ENCODE results near the gene SGMS1. TPM values are rescaled to one million over a fixed set of nuclear protein-coding genes. Genes with fewer than 3 reads are reported as not detected.

The SGMS1 gene
- total and polyA plus RNA-seq, 4 donors: 15.8 to 142 (median 41.3) TPM

GRCh38 chr10:50326172-50326555, 297.6 kb downstream of the SGMS1 start:
- TF ChIP-seq CTCF (IDR thresholded peaks at IDR 0.05; ENCODE audit: control extremely low read depth, extremely low read depth): no peak
- no peak overlapping the region for H3K27ac ChIP-seq (ENCODE audit: low read depth in 1 of 2, low read length in 1 of 2)

GRCh38 chr10:50325449-50326171, 298.1 kb downstream of the SGMS1 start:
- 47% methylated on average over 6 of the region's 6 CpGs for WGBS, 2 donors
- no peak for TF ChIP-seq CTCF (IDR thresholded peaks at IDR 0.05; ENCODE audit: control extremely low read depth, extremely low read depth)
- no peak overlapping the region for H3K4me3 ChIP-seq

More at GRCh38 chr10:50326172-50326555, 297.6 kb downstream of the SGMS1 start:
- Histone ChIP-seq H3K9ac (ENCODE audit: insufficient read depth in 1 of 2, low read length in 2 of 2) (peak overlapping the region in 1 of 2 donors; percentile 8), H3K4me1 (ENCODE audit: control insufficient read depth in 5 of 5, insufficient read depth in 5 of 5, low read length in 5 of 5) (peaks cover 1 to 56% (median 27%) of the 10 kb centered on the region in 5 donors), H3K27me3 (ENCODE audit: control insufficient read depth in 3 of 3, insufficient read depth in 3 of 3, low read length in 2 of 3) (no peaks in the 10 kb centered on the region), H3K9me3 (ENCODE audit: control insufficient read depth in 4 of 4, insufficient read depth in 3 of 4, low read length in 3 of 4) (no peaks in the 10 kb centered on the region), H3K4me3 (no peak overlapping the region), H3K36me3 (ENCODE audit: control insufficient read depth in 4 of 4, insufficient read depth in 4 of 4, low read length in 4 of 4) (peaks cover 0 to 3% (median 0%) of the 10 kb centered on the region in 4 donors)
- no peak for ATAC-seq (ENCODE audit: insufficient read depth, low FRiP score)
- DNase-seq: no peak

GRCh38 chr10:50324680-50325393, 298.9 kb downstream of the SGMS1 start:
- no peaks in the 10 kb centered on the region for H3K9me3 ChIP-seq (ENCODE audit: control insufficient read depth in 4 of 4, insufficient read depth in 3 of 4, low read length in 3 of 4)
- H3K27ac ChIP-seq (ENCODE audit: low read depth in 1 of 2, low read length in 1 of 2): no peak overlapping the region
- H3K4me1 ChIP-seq (ENCODE audit: control insufficient read depth in 5 of 5, insufficient read depth in 5 of 5, low read length in 5 of 5): peaks cover 2 to 58% (median 27%) of the 10 kb centered on the region in 5 donors
- no peak overlapping the region for H3K4me3 ChIP-seq
- ATAC-seq (ENCODE audit: insufficient read depth, low FRiP score) (no peak), DNase-seq (no peak)
- 96 to 100% methylated on average over 4 of the region's 4 CpGs for WGBS, 2 donors
- no peak overlapping the region for H3K9ac ChIP-seq (ENCODE audit: insufficient read depth in 1 of 2, low read length in 2 of 2)
- no peaks in the 10 kb centered on the region for H3K27me3 ChIP-seq (ENCODE audit: control insufficient read depth in 3 of 3, insufficient read depth in 3 of 3, low read length in 2 of 3)
- no peak for TF ChIP-seq CTCF (IDR thresholded peaks at IDR 0.05; ENCODE audit: control extremely low read depth, extremely low read depth)
- H3K36me3 ChIP-seq (ENCODE audit: control insufficient read depth in 4 of 4, insufficient read depth in 4 of 4, low read length in 4 of 4): peaks cover 0 to 3% (median 0%) of the 10 kb centered on the region in 4 donors

More at GRCh38 chr10:50325449-50326171, 298.1 kb downstream of the SGMS1 start:
- no peaks in the 10 kb centered on the region for H3K27me3 ChIP-seq (ENCODE audit: control insufficient read depth in 3 of 3, insufficient read depth in 3 of 3, low read length in 2 of 3)
- ATAC-seq (ENCODE audit: insufficient read depth, low FRiP score) (peak; percentile 41), DNase-seq (peak in 1 of 3 donors; percentile 25)
- no peak overlapping the region for H3K9ac ChIP-seq (ENCODE audit: insufficient read depth in 1 of 2, low read length in 2 of 2)
- H3K27ac ChIP-seq (ENCODE audit: low read depth in 1 of 2, low read length in 1 of 2): peak overlapping the region; percentile 73 to 81
- peaks cover 1 to 58% (median 27%) of the 10 kb centered on the region in 5 donors for H3K4me1 ChIP-seq (ENCODE audit: control insufficient read depth in 5 of 5, insufficient read depth in 5 of 5, low read length in 5 of 5)
- no peaks in the 10 kb centered on the region for H3K9me3 ChIP-seq (ENCODE audit: control insufficient read depth in 4 of 4, insufficient read depth in 3 of 4, low read length in 3 of 4)
- peaks cover 0 to 3% (median 0%) of the 10 kb centered on the region in 4 donors for H3K36me3 ChIP-seq (ENCODE audit: control insufficient read depth in 4 of 4, insufficient read depth in 4 of 4, low read length in 4 of 4)

Measured in lung (tissue), 12 donors.